Lung (tissue), 12 donors: Measurements from ENCODE around the gene BCL2. TPM values are rescaled to one million over a fixed set of nuclear protein-coding genes. Genes with fewer than 3 reads are reported as not detected.

Experiments used
- ATAC-seq: fragments of 200-7000 bp; cut with Tn5 transposase; one replicate; pipeline ENCODE4 v1.9.1; 2020; ENCODE audit warnings: moderate number of reproducible peaks; ENCODE audit not compliant: insufficient read depth, low FRiP score
- DNase-seq, 3 donors: peaks; one replicate each; pipeline ENCODE4 v3.0.0-alpha.2; 2013 to 2017
- H3K27ac ChIP-seq, 2 donors: one replicate each; pipeline ENCODE4 v1.5.1; 2013; ENCODE audit warnings: mild to moderate bottlenecking in 2 of 2, moderate library complexity in 2 of 2, control low read depth in 1 of 2, inconsistent platforms in 1 of 2, low read depth in 1 of 2, low read length in 1 of 2
- H3K27me3 ChIP-seq, 3 donors: one replicate each; pipeline ENCODE4 v1.5.1; 2013; ENCODE audit warnings: low read length in 2 of 3; ENCODE audit not compliant: control insufficient read depth in 3 of 3, insufficient read depth in 3 of 3
- H3K36me3 ChIP-seq, 4 donors: one replicate each; pipeline ENCODE4 v1.5.1; 2013; ENCODE audit warnings: low read length in 4 of 4, mild to moderate bottlenecking in 1 of 4, moderate library complexity in 1 of 4; ENCODE audit not compliant: control insufficient read depth in 4 of 4, insufficient read depth in 4 of 4
- H3K4me1 ChIP-seq, 5 donors: one replicate each; pipeline ENCODE4 v1.5.1; 2013; ENCODE audit warnings: low read length in 5 of 5, mild to moderate bottlenecking in 2 of 5, moderate library complexity in 1 of 5; ENCODE audit not compliant: control insufficient read depth in 5 of 5, insufficient read depth in 5 of 5
- H3K4me3 ChIP-seq: one replicate; pipeline ENCODE4 v1.5.1; 2013; ENCODE audit warnings: mild to moderate bottlenecking, control low read depth, moderate library complexity
- H3K9ac ChIP-seq, 2 donors: one replicate each; pipeline ENCODE4 v1.5.1; 2013; ENCODE audit warnings: low read length in 2 of 2, control low read depth in 1 of 2; ENCODE audit not compliant: insufficient read depth in 1 of 2
- H3K9me3 ChIP-seq, 4 donors: one replicate each; pipeline ENCODE4 v1.5.1; 2013; ENCODE audit warnings: low read length in 3 of 4, mild to moderate bottlenecking in 1 of 4, moderate library complexity in 1 of 4; ENCODE audit not compliant: control insufficient read depth in 4 of 4, insufficient read depth in 3 of 4
- WGBS, 2 donors: extraction: QIAGEN DNeasy Blood & Tissue Kit; methylation state at CpG; one replicate each; pipeline ENCODE4 v1.1.7; 2013; 5-methylcytosine and 5-hydroxymethylcytosine counted together
- polyA plus RNA-seq, 2 donors: library from polyadenylated mRNA; stranded (reverse); fragments of 200-250 nt; gene quantifications; one replicate each; pipeline ENCODE4 v1.2.1, GENCODE V29; 2013
- total RNA-seq, 2 donors: library from RNA; depleted of rRNA in 1 of 2; stranded (reverse); fragments of >200 nt in 1 of 2; gene quantifications; one replicate each; pipeline ENCODE4 v1.2.1, GENCODE V29; 2014 to 2021
- TF ChIP-seq, protein P1 (sequence below): IDR thresholded peaks from 2 replicates; pipeline ENCODE4 v1.5.1; 2012; ENCODE audit warnings: mild to moderate bottlenecking; ENCODE audit errors: control extremely low read depth, extremely low read depth
- donor health status: control.
- donor health status: control.
- donor health status: Bipolar disorder and iron deficiency.
- donor health status: healthy.
- donor health status: DM: yes; HTN: yes; CAD: no.

BCL2 gene
- total and polyA plus RNA-seq, 4 donors, result 1.5 to 30.9 (median 5.3) TPM

DNA sequence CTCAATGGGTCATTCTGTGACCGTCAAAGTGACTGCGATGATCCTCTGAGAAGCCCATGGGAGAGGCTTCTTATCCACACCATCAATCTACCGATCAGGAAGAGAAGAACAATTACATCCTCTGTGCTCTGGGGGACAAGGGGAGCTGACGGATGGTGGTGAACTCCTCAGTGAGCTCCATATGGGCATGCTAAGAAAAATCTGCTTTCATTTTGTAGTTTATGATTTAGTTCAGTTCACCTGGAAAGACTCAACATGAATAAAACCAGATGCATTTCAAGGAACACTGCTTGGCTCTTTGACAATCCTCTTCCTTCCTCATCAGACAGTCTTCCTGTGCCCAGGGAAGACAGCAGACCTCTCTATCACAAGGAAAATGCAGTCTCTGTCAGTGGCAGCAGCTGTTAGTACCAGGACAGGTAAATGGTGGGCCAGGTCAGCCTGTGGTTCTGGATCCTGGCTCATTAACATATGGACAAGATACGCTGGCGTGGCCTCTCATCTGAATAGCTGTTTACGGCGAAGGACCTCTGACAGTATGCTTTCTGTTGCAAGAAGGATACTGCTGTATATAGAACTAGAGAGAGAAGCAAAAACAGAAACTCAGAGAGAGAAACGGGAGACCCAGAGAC is 176.9 kb downstream of the BCL2 start:
- ATAC-seq, result no peak
- no peak for DNase-seq
- TF ChIP-seq, protein P1, sequence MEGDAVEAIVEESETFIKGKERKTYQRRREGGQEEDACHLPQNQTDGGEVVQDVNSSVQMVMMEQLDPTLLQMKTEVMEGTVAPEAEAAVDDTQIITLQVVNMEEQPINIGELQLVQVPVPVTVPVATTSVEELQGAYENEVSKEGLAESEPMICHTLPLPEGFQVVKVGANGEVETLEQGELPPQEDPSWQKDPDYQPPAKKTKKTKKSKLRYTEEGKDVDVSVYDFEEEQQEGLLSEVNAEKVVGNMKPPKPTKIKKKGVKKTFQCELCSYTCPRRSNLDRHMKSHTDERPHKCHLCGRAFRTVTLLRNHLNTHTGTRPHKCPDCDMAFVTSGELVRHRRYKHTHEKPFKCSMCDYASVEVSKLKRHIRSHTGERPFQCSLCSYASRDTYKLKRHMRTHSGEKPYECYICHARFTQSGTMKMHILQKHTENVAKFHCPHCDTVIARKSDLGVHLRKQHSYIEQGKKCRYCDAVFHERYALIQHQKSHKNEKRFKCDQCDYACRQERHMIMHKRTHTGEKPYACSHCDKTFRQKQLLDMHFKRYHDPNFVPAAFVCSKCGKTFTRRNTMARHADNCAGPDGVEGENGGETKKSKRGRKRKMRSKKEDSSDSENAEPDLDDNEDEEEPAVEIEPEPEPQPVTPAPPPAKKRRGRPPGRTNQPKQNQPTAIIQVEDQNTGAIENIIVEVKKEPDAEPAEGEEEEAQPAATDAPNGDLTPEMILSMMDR, result no peak
- Histone ChIP-seq H3K9me3 (no peaks in the 10 kb centered on the region), H3K9ac (no peak overlapping the region), H3K27ac (no peak overlapping the region), H3K36me3 (no peaks in the 10 kb centered on the region), H3K4me1 (peaks cover 2 to 55% (median 12%) of the 10 kb centered on the region in 5 donors), H3K4me3 (no peak overlapping the region), H3K27me3 (no peaks in the 10 kb centered on the region)
- WGBS, 2 donors, result 49 to 64% methylated on average over 9 of the region's 9 CpGs

DNA sequence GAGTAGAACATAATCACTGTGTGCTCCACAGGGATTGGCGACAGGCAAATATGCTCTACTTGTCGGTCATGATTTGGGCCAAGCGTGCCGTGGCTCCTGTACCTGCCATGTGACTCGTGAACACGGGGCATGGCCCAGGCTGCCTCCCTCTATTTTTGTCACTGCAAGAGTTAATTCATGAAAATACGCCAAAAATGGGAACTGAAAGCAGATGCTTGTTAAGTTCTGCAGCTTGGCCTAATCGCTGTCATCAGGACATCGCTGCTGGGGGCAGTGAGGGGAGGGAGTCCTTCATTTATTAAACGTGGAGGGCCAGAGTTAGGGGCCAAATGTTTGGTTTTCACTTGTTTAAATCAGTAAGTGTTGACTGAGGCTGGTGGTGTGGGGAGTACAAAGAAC is 177.8 kb downstream of the BCL2 start:
- TF ChIP-seq, protein P1, result no peak
- Histone ChIP-seq H3K4me1 (peaks cover 3 to 54% (median 12%) of the 10 kb centered on the region in 5 donors), H3K9ac (no peak overlapping the region), H3K27ac (no peak overlapping the region), H3K27me3 (no peaks in the 10 kb centered on the region), H3K36me3 (no peaks in the 10 kb centered on the region), H3K4me3 (no peak overlapping the region), H3K9me3 (no peaks in the 10 kb centered on the region)
- DNase-seq (peak; percentile 29 to 55 (median 40)), ATAC-seq (no peak)
- 42 to 54% methylated on average over 10 of the region's 10 CpGs for WGBS, 2 donors

DNA sequence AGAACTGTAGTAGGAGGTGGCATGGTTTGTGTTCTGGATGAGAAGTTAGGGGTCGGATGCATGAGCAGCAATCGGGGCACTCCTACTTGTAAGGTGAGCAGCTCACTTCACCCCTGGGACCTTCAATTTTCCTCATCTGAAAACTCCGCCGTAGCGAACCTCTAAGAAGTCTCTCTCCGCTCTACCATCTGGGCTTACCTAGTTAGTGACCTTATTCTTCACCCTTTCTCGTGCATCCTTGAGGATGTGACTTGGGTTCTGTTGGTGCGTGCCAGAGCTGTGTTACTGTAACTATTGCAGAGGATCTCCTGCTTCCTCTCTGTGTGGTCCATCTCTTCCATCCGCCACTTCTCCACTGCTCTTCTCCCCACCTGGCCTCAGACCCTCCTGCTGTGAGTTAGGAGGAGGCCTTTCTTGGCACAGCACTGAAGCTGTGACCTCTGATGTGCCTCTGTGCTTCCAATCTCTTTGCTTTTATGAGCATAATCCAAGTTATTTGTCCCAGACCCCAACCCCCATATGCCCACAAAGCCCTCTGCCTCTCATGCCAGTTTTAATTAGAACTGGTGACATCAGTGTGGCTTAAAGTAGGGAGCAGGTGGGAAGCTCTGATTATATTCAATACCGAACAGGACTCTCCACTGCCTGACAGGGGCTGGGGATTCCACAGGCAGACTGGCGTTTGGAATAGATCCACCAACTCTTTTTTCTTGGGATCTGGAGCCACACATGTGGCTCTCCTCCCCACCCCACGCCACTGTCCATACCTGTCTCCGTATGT is 178.4 kb downstream of the BCL2 start:
- Histone ChIP-seq H3K4me1 (peaks cover 3 to 48% (median 12%) of the 10 kb centered on the region in 5 donors), H3K9ac (no peak overlapping the region), H3K27me3 (no peaks in the 10 kb centered on the region), H3K4me3 (no peak overlapping the region), H3K9me3 (no peaks in the 10 kb centered on the region), H3K27ac (no peak overlapping the region), H3K36me3 (no peaks in the 10 kb centered on the region)
- DNase-seq, result no peak
- WGBS, 2 donors, result 89 to 91% methylated on average over 13 of the region's 13 CpGs
- TF ChIP-seq, protein P1, result no peak
- no peak for ATAC-seq
